Measurements from ENCODE around the gene MFSD11. TPM values are rescaled to one million over a fixed set of nuclear protein-coding genes. Genes with fewer than 3 reads are reported as not detected.
A peak's percentile ranks its signal among the peaks of the same experiment; 100 is the strongest.
"Not testable (repeated sequence)": the region's sequence is repeated elsewhere in the genome, so short reads cannot be mapped to it uniquely, and the experiment has no call there.

Gene MFSD11
- total RNA-seq, 1 donor from 2014 or later = 42.3 TPM

- DNase-seq = no peak
Measured at GRCh38 chr17:76805319-76805718, 67.4 kb downstream of the MFSD11 start.

GRCh38 chr17:76806151-76806550 lies 68.2 kb downstream of the MFSD11 start:
- DNase-seq = not testable (repeated sequence)

GRCh38 chr17:76806767-76807166 lies 68.8 kb downstream of the MFSD11 start:
- not testable (repeated sequence) for DNase-seq

- no peak for DNase-seq
Measured at GRCh38 chr17:76808326-76808725, 70.4 kb downstream of the MFSD11 start.

GRCh38 chr17:76810956-76811355 lies 73.0 kb downstream of the MFSD11 start:
- peak; percentile 17 for DNase-seq

GRCh38 chr17:76811834-76812233 lies 73.9 kb downstream of the MFSD11 start:
- no peak for DNase-seq

GRCh38 chr17:76812263-76812662 lies 74.3 kb downstream of the MFSD11 start:
- no peak for DNase-seq

GRCh38 chr17:76812968-76813367 lies 75.0 kb downstream of the MFSD11 start:
- no peak for DNase-seq

GRCh38 chr17:76815907-76816589 lies 78.1 kb downstream of the MFSD11 start:
- DNase-seq = not testable (repeated sequence)

GRCh38 chr17:76816590-76817135 lies 78.7 kb downstream of the MFSD11 start:
- DNase-seq = peak; percentile 29

- no peak for DNase-seq
Measured at GRCh38 chr17:76820039-76820438, 82.1 kb downstream of the MFSD11 start.

GRCh38 chr17:76820561-76820960 lies 82.6 kb downstream of the MFSD11 start:
- no peak for DNase-seq

- no peak for DNase-seq
Measured at GRCh38 chr17:76822184-76822778, 84.4 kb downstream of the MFSD11 start.

GRCh38 chr17:76824093-76824492 lies 86.2 kb downstream of the MFSD11 start:
- no peak for DNase-seq

- DNase-seq = no peak
Measured at GRCh38 chr17:76826330-76827068, 88.6 kb downstream of the MFSD11 start.

- DNase-seq = no peak
Measured at GRCh38 chr17:76827736-76828135, 89.8 kb downstream of the MFSD11 start.

Small RNAs within 50 kb of the gene (small RNA-seq; reads per million reads assigned to genes)
- not detected for gene AC005837.3 (ENCODE audit: low replicate concordance)
- gene RF02271 (ENCODE audit: low replicate concordance) = not detected
- not detected for gene RNU6-97P (ENCODE audit: low replicate concordance)
- gene RNY4P36 (ENCODE audit: low replicate concordance) = 0.45 reads per million, percentile 56 among the genes with 10 or more reads in this experiment

Other genes with a start within 250 kb of the MFSD11 start
- 9.9 TPM for gene RHBDF2, start 236.7 kb upstream of the MFSD11 start, total RNA-seq
- gene CYGB, start 200.4 kb upstream of the MFSD11 start, total RNA-seq = 6.9 TPM
- 2.7 TPM for gene PRCD, start 198.1 kb upstream of the MFSD11 start, total RNA-seq
- gene ST6GALNAC2, start 152.3 kb upstream of the MFSD11 start, total RNA-seq = 28.0 TPM
- gene ST6GALNAC1, start 94.4 kb upstream of the MFSD11 start, total RNA-seq = not detected
- gene MXRA7, start 27.2 kb upstream of the MFSD11 start, total RNA-seq = 66.4 TPM
- gene JMJD6, start 11.5 kb upstream of the MFSD11 start, total RNA-seq = 19.1 TPM
- 18.1 TPM for gene METTL23, start 11.3 kb upstream of the MFSD11 start, total RNA-seq
- gene SRSF2, start 788 bp upstream of the MFSD11 start, total RNA-seq = 99.6 TPM
- 0.69 TPM for gene MGAT5B, start 130.3 kb downstream of the MFSD11 start, total RNA-seq

All from skin of body (tissue), 3 donors.